K562 (cell line): Measurements from ENCODE around the gene TMEM203. TPM values are rescaled to one million over a fixed set of nuclear protein-coding genes. Genes with fewer than 3 reads are reported as not detected.

Experiments
- IRF9 ChIP-seq: fragments of 450-650 bp; IDR thresholded peaks from 2 replicates; pipeline ENCODE4 v1.6.1; 2016; ENCODE audit warnings: missing biosample characterization, missing genetic modification characterization
- JUN ChIP-seq, 2 experiments: sonication (generic) in 1 of 2; formaldehyde crosslinking in 1 of 2; IDR thresholded peaks; 2 replicates each; pipeline versions ENCODE4 v1.6.1 to v1.8.0; 2012 to 2022; ENCODE audit warnings: borderline replicate concordance in 2 of 2, mild to moderate bottlenecking in 2 of 2, improper control_type of control experiment in 1 of 2, low read depth in 1 of 2, low read length in 1 of 2, missing genetic modification reagents in 1 of 2
- MEF2A ChIP-seq: IDR thresholded peaks from 2 replicates; pipeline ENCODE4 v1.6.1; 2011; ENCODE audit warnings: low read depth, mild to moderate bottlenecking, low read length, moderate library complexity; ENCODE audit not compliant: control insufficient read depth
- MLLT1 ChIP-seq, 2 experiments: fragments of 450-650 bp; IDR thresholded peaks; 2 replicates each; pipeline ENCODE4 v1.6.1; 2016
- MYNN ChIP-seq, 2 experiments: sonication (generic); formaldehyde crosslinking in 1 of 2; IDR thresholded peaks; 2 replicates each; pipeline versions ENCODE4 v1.5.0 to v1.6.1; 2016 to 2020; ENCODE audit warnings: antibody characterized with exemption in 1 of 2, missing genetic modification reagents in 1 of 2
- PHB2 ChIP-seq: fragments of 450-650 bp; IDR thresholded peaks from 2 replicates; pipeline ENCODE4 v1.6.1; 2017; ENCODE audit warnings: low read depth
- PURB ChIP-seq: sonication (generic); formaldehyde crosslinking; IDR thresholded peaks from 2 replicates; pipeline ENCODE4 v1.9.0; 2021; ENCODE audit warnings: low read depth, mild to moderate bottlenecking, missing genetic modification reagents
- RERE ChIP-seq: sonication (generic); formaldehyde crosslinking; IDR thresholded peaks from 2 replicates; pipeline ENCODE4 v1.8.0; 2023; ENCODE audit warnings: missing genetic modification reagents, mild to moderate bottlenecking, borderline replicate concordance
- SPI1 ChIP-seq: IDR thresholded peaks from 2 replicates; pipeline ENCODE4 v1.6.1; 2011; ENCODE audit warnings: low read depth, low read length, control low read depth, borderline replicate concordance
- SRSF1 ChIP-seq: fragments of 200-400 bp; formaldehyde crosslinking; IDR thresholded peaks from 2 replicates; pipeline ENCODE4 v1.6.1; 2017; ENCODE audit warnings: mild to moderate bottlenecking, low read depth, low read length, moderate library complexity
- STAT6 ChIP-seq: sonication (generic); formaldehyde crosslinking; IDR thresholded peaks from 2 replicates; pipeline ENCODE4 v1.8.1; 2023; ENCODE audit warnings: mild to moderate bottlenecking, missing genetic modification reagents
- ZFP91 ChIP-seq: sonication (generic); formaldehyde crosslinking; IDR thresholded peaks from 2 replicates; pipeline ENCODE4 v1.8.0; 2022; ENCODE audit warnings: mild to moderate bottlenecking, missing genetic modification reagents
- ZNF436 ChIP-seq: fragments of 250-450, 450-650 bp; sonication (Bioruptor Pico); formaldehyde crosslinking; IDR thresholded peaks from 2 replicates; pipeline ENCODE4 v1.7.0; 2020; ENCODE audit warnings: mild to moderate bottlenecking
- polyA plus RNA-seq, 8 experiments: library from polyadenylated mRNA; depleted of rRNA in 4 of 8; stranded (reverse) in 5 of 8; unstranded in 3 of 8; fragments of >200 nt; fragmentation: Nextera tagmentation in 2 of 8; fragmentation: Illumina TruSeq in 1 of 8; extraction: Ambion mirVana in 2 of 8; extraction: Trizol in 1 of 8; gene quantifications; 2 replicates each; pipeline versions ENCODE4 v1.2.1 to v1.2.3, GENCODE V29; 2011 to 2014; ENCODE audit warnings: inconsistent platforms in 1 of 8, missing spikeins in 1 of 8
- total RNA-seq, 7 experiments: library from RNA; depleted of rRNA in 6 of 7; stranded (reverse); fragments of >200 nt in 6 of 7; fragmentation: Illumina TruSeq in 2 of 7; extraction: Trizol in 2 of 7; gene quantifications; 2 replicates each; pipeline versions ENCODE4 v1.2.1 to v1.2.3, GENCODE V29; 2011 to 2021; ENCODE audit warnings: low replicate concordance in 1 of 7

Gene TMEM203
- total and polyA plus RNA-seq, 9 of the 15 experiments (the other 6 are each of a cell fraction or from before 2014, with no cell fraction given): 8.8 to 59.5 (median 37.6) TPM

GRCh38 chr9:137241490-137242268 is 36.2 kb upstream of the TMEM203 start (continued):
- no peak for TF ChIP-seq MEF2A
- 0 out of 4 replicates have a peak, but pooled peaks of 1 of the 2 experiments have one; percentile 33 for TF ChIP-seq MLLT1 (IDR thresholded peaks at IDR 0.05)
- peak; percentile 39; the same call in 1 of the 2 replicates for TF ChIP-seq JUN (IDR thresholded peaks at IDR 0.05; ENCODE audit: borderline replicate concordance, low read depth, low read length)
- TF ChIP-seq JUN (CRISPR knock-in tag; IDR thresholded peaks at IDR 0.05; ENCODE audit: borderline replicate concordance): 0 out of 2 replicates have a peak, but pooled peaks have one; percentile 66
- no peak for TF ChIP-seq PURB (CRISPR knock-in tag)
- no peak for TF ChIP-seq IRF9 (tag)
- TF ChIP-seq ZNF436 (CRISPR knock-in tag): no peak
- TF ChIP-seq PHB2: no peak
- no peak for TF ChIP-seq SPI1
- no peak for TF ChIP-seq SRSF1
- TF ChIP-seq RERE (CRISPR knock-in tag): no peak
- TF ChIP-seq STAT6: no peak
- TF ChIP-seq ZFP91 (CRISPR knock-in tag): no peak
- no peak for TF ChIP-seq MYNN (IDR thresholded peaks at IDR 0.05)
- no peak for TF ChIP-seq MYNN (CRISPR knock-in tag; IDR thresholded peaks at IDR 0.05)
